ENCODE data around the gene NUP98. TPM values are rescaled to one million over a fixed set of nuclear protein-coding genes. Genes with fewer than 3 reads are reported as not detected.

Gene NUP98
- total and polyA plus RNA-seq, 2 of the 13 experiments (the other 11 are each of a cell fraction or from before 2014, with no cell fraction given): 76.6 to 85.3 TPM

- TF ChIP-seq, protein P1, sequence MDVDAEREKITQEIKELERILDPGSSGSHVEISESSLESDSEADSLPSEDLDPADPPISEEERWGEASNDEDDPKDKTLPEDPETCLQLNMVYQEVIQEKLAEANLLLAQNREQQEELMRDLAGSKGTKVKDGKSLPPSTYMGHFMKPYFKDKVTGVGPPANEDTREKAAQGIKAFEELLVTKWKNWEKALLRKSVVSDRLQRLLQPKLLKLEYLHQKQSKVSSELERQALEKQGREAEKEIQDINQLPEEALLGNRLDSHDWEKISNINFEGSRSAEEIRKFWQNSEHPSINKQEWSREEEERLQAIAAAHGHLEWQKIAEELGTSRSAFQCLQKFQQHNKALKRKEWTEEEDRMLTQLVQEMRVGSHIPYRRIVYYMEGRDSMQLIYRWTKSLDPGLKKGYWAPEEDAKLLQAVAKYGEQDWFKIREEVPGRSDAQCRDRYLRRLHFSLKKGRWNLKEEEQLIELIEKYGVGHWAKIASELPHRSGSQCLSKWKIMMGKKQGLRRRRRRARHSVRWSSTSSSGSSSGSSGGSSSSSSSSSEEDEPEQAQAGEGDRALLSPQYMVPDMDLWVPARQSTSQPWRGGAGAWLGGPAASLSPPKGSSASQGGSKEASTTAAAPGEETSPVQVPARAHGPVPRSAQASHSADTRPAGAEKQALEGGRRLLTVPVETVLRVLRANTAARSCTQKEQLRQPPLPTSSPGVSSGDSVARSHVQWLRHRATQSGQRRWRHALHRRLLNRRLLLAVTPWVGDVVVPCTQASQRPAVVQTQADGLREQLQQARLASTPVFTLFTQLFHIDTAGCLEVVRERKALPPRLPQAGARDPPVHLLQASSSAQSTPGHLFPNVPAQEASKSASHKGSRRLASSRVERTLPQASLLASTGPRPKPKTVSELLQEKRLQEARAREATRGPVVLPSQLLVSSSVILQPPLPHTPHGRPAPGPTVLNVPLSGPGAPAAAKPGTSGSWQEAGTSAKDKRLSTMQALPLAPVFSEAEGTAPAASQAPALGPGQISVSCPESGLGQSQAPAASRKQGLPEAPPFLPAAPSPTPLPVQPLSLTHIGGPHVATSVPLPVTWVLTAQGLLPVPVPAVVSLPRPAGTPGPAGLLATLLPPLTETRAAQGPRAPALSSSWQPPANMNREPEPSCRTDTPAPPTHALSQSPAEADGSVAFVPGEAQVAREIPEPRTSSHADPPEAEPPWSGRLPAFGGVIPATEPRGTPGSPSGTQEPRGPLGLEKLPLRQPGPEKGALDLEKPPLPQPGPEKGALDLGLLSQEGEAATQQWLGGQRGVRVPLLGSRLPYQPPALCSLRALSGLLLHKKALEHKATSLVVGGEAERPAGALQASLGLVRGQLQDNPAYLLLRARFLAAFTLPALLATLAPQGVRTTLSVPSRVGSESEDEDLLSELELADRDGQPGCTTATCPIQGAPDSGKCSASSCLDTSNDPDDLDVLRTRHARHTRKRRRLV (CRISPR knock-in tag; IDR thresholded peaks at IDR 0.05): no peak
- TF ChIP-seq HNF1A (IDR thresholded peaks at IDR 0.05; ENCODE audit: low read depth): no peak
- 0 out of 2 replicates have a peak, but pooled peaks have one; percentile 17 for TF ChIP-seq HNF1A (CRISPR knock-in tag; IDR thresholded peaks at IDR 0.05; ENCODE audit: borderline replicate concordance)
- TF ChIP-seq STAG1 (CRISPR knock-in tag; IDR thresholded peaks at IDR 0.05): peak; percentile 75
- TF ChIP-seq ZNF629 (CRISPR knock-in tag; conservative IDR thresholded peaks at IDR 0.05): no peak
- TF ChIP-seq RAD21 (CRISPR knock-in tag; IDR thresholded peaks at IDR 0.05): peak; percentile 58
- TF ChIP-seq ZNF724P (CRISPR knock-in tag; IDR thresholded peaks at IDR 0.05; ENCODE audit: borderline replicate concordance): no peak
- TF ChIP-seq ETV6 (CRISPR knock-in tag; conservative IDR thresholded peaks at IDR 0.05): no peak
- TF ChIP-seq MXD4 (CRISPR knock-in tag; IDR thresholded peaks at IDR 0.05): no peak
- TF ChIP-seq NRL (CRISPR knock-in tag; IDR thresholded peaks at IDR 0.05; ENCODE audit: borderline replicate concordance): no peak
These were observed 27.5 kb upstream of the NUP98 start (continued) for GRCh38 chr11:3824714-3825472.
